Measurements from ENCODE around the gene TCOF1.

TCOF1 gene

DNA sequence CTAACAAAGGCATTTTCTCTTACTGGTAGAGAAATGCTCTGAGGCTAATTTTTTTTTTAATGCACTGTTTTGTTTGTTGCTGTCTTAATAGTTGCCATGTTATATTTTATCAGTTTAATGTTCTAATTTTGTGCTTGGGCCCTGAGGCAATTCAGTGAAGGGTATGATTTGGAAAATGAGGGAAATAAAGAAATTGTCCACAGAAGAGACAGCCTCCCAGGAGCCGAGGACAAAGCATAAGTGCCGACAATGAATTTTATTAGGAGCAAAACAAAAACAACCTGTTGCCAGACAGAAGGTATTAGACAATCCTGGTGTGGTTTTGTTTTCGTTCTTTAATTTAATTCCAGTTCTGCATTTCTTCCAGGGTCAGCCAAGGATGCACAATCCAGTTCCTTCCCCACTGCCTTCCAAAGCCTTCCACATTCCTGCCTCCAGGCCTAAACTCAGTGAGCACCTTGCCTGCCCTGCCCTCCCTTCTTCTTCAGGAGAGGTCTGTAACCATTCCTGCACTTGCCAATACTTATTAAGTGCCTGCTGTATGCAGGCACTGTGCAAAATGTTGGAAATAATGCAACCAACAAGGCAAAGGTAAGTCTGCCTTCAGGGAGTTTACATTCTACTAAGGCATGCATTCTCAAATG lies 4.3 kb upstream of the TCOF1 start:
- DNase-seq: no peak

DNA sequence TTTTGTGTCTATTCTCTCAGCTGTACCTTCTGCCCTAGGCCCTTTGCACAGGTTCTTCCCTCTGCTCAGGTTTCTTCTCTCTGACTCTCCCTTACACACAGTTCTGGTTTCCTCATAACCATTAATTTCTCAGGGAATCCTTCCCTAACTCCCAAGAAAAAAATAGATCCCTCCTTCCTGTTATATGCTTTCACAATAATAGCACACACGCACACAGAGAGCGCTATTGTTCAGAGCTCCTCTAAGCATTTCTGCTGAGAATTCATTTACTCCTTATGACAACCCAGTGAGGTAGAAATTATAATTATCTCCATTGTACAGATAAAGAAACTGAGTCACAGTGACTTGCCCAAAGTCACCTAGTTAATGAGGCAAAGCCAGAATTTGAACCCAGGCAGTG lies 1.7 kb upstream of the TCOF1 start:
- no peak for DNase-seq

- DNase-seq: no peak
Observed at GRCh38 chr5:150356575-150357294, 762 bp upstream of the TCOF1 start.

DNA sequence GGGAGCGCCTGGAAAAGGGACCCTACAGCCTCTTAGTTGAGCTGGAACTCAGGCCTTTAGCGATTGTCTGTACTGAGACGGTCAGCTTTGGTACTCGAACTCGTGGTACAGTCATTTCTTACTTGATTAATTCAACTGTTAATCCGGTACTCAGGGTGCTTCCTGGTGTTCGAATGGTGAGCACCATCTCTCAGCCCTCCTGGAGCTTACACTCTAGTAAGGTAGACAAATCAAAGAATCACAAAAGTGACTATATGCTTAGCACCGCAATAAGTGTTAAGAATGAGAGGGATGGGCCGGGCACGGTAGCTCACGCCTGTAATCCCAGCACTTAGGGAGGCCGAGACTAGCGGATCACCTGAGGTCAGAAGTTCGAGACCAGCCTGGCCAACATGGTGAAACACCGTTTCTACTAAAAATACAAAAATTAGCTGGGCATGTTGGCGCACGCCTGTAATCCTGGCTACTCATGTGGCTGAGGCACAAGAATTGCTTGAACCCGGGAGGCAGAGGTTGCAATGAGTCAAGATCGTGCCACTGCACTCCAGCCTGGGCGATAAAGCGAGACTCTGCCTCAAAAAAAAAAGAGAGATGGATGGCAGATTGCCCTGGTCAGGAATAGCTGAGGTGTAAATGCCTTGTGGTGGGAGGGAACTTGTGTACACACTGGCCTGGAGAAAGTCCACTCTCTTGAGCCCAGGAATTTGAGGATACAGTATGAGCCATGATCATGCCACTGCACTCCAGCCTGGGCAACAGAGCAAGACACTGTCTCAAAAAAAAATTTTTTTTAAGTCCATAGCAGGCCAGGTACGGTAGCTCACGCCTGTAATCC lies 981 bp downstream of the TCOF1 start:
- no peak for DNase-seq

DNA sequence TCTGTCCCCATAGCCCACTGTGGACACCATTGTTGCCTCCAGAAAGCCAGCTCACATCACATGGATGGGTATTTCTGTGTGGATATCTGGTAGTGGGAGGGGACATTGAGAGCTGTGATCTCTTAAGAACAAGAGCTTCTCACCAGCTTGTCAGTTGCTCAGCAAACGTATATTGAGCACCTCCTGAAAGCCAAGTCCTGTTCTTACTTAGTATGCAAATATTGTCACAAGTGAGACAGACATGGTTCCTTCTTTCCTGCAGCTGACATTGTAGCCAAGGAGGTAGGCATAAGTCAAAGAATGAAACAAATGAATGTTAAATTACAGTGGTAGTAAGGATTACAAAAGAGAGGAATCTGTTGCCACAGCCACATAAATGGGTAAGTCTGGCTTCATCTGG lies 3.8 kb downstream of the TCOF1 start:
- DNase-seq: no peak

DNA sequence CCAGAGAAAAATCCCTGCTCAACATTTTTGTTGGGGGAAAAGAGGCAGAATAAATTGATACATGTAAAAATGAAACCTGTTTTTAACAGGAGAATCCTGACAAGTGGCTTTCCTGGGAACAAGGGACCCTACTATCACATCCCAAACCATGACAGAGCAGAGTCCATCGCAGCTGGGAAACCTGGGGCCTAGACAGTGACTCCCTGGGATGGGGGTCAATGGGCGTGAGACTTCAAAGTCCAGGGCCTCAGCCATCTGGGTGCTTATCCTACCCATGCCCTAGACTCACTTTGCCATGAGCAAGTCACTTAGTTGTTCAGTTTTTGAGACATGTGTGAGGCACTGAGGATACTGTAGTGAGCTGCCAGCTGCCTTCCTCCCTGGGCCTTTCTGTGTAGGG lies 5.7 kb downstream of the TCOF1 start:
- DNase-seq: no peak

GRCh38 chr5:150364004-150364403 lies 6.5 kb downstream of the TCOF1 start:
- no peak for DNase-seq

GRCh38 chr5:150368526-150368925 lies 11.0 kb downstream of the TCOF1 start:
- no peak for DNase-seq

GRCh38 chr5:150372639-150373038 lies 15.1 kb downstream of the TCOF1 start:
- no peak for DNase-seq

DNA sequence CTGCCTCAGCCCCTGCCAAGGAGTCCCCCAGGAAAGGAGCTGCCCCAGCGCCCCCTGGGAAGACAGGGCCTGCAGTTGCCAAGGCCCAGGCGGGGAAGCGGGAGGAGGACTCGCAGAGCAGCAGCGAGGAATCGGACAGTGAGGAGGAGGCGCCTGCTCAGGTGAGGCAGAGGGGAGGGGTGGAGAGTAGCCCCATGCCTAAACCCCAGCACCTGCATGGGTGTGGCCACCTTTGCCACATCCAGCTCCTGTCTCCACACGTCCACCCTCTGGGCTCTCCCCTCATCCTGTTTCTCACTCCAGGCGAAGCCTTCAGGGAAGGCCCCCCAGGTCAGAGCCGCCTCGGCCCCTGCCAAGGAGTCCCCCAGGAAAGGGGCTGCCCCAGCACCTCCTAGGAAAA lies 17.2 kb downstream of the TCOF1 start:
- DNase-seq: no peak

GRCh38 chr5:150376799-150377771 lies 19.6 kb downstream of the TCOF1 start:
- DNase-seq: no peak

DNA sequence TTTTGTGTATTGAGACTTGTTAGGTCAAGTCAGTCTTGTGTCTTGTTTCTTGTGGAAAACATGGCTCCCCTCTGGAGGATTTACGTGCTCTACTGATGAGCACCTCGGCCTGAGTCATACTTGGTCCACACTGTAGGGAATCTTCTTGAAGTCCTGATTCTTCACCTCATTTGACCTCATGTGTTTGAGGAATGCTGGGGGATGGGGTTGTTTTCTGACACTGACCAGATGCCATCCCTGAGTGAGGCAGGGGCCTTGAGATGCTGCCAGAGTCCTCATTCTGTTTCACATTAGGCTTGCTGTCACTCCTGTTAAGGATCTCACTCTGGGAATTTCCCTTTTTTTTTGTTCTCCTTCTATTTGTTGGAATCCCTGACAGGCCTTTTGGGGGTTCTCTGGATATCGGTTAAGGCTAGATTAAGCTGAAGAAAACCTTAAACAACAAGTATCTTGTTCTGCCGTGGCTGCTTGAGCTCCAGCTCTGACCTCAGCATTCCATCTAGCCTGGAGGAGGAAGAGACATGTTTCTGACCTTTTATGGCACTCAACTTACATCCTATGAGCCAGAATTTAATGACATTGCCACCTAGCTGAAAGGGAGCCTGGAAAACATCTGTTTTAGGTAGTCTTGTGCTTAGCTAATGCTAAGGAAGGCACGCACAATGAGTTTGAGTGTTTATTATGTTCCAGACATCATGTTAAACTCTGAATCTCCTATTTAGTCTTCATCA lies 20.6 kb downstream of the TCOF1 start:
- DNase-seq: no peak

DNA sequence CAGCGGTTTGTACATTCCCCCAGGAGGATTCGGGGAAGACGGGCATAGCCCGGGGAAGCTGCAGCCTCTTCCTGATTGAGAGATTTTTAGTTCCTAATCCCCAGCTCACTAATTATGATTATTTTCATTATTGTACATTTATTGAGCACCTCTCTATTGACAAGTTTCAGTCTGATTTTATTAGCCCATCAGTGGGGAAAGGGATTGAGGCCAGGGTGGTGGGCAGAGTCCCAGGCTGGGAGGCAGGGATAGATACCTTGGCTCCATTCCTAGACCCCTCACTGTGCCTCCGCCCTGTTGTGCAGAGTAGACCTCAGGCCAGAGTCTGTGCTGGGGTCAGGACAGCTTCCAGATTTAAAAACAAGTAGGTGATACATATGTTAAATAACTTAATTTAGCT lies 27.2 kb downstream of the TCOF1 start:
- DNase-seq: no peak

DNA sequence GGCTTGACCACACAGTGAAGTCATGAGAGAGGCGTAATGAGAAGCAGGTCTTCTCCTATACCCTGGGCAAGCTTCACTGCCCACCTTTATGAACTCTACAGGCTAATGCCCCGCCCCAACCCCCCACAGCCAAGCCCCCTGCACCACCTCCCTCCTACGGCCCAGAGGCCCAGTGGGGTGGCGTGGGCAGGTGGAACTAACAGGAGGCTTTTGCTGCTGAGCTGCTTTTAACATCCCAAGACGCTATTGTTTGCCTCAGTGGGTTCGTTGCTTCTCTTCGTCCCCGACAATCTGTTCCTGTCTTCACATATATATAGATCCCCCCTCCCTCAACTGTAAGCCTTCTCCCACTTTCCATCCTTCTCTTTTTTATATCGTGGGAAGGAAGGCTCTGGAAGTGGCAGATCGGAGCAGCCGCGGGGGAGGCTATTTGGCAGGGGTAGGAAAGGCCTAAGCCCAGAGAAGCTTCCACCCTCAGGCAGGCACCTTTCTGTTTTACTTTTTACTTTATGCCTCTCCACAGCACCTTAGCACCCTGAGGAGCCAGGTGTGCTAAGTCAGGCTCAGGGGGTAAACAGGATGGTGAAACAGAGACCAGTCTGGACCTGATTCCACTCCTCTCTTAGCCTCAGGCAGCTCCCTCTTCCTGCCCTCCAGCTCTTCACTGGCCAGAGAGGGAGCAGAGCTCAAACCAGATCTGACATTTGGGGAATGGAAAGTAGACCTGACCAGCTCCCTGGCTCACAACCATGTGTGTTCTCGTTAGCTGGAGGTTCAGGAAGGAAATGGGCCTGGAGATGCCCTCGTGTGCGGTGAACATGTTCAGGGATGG lies 28.7 kb downstream of the TCOF1 start:
- DNase-seq: no peak

DNA sequence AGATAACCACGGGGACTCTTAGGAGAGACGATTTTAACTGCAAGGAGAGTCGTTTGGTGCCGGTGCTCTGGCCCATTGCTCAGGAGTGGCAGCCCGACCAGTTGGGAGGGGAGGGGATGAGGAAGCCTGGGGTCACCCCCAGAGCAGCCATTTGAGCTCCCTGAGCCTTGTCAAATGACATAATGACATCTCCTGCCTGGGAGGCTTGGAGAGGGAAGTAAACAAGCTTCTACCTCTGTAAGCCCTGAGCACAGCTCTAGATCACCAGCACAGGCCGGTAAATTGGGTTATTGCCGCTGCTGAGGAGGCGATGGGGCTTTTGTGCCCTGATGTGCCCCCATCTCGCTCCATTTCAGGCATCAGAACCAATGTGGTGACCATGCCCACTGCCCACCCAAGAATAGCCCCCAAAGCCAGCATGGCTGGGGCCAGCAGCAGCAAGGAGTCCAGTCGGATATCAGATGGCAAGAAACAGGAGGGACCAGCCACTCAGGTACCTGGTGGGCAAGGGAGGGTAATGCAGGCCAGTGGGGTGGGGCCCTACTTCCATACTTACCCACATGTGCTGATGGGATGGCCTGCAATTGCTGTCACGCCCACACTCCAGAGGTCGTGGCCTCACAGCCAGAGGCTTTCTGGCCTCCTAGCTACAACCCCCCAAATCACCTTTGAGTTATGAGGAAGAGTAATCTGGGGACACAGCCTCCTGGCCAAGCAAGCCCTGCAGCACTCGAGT lies 32.2 kb downstream of the TCOF1 start:
- no peak for DNase-seq

DNA sequence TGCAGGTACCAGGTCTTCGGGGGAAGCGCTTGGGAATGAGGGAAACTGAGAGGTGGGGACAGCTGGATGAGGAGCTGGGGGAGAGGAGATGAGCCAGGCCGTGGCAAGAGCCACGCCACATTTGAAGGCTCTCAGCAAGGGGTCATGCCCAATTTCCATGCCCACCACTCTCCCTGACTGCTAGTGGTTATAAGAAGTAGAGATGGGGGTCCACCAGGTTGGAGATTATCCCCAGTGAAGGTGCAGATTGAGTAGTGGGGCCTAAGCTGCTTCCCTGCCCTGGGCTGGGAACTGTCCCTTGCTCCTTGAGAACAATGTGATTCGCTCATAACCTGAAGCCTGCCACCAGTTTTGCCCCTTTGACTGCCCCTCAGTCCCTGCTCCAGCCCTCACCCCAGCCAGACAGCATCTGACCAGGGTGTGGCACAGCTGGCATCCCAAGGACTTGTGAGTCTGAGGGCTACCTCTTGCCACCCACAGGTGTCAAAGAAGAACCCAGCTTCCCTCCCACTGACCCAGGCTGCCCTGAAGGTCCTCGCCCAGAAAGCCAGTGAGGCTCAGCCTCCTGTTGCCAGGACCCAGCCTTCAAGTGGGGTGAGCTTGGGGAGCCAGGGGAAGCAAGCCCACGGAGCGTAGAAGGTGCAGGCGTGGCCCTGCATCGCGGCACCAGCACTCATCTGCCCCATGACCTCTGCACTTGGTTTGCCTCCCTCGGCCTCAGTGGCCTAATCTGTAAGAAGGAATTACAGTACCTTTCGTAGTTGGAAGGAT lies 33.8 kb downstream of the TCOF1 start:
- no peak for DNase-seq

- no peak for DNase-seq
Observed at GRCh38 chr5:150391986-150392385, 34.5 kb downstream of the TCOF1 start.

DNA sequence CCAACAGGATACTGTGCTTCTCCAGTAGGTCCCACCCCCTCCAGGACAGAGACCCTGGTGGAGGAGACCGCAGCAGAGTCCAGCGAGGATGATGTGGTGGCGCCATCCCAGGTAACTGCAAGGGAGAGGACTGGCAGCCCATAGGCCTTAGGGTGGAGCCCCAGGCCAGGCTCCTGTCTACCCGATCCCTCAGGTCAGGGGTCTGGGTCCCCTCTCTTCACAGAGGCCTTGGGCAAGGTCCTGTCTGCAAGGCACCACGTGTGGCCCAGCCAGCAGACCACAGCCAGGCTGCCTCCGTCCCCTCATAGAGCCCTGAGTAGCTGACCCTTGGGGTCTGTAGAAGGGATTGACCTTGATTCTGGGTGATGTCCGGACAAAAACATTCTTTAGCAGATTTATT lies 35.2 kb downstream of the TCOF1 start:
- DNase-seq: no peak

- DNase-seq: no peak
Observed at GRCh38 chr5:150393096-150393645, 35.7 kb downstream of the TCOF1 start.

All from bone marrow (tissue), 2 donors.